Medulla oblongata (tissue), 1 donor: ENCODE results near the gene DPP6.

Experiments used
- DNase-seq: peaks from one replicate; pipeline ENCODE4 v3.0.0-alpha.2; 2015; ENCODE audit errors: extremely low spot score

Gene DPP6

DNA sequence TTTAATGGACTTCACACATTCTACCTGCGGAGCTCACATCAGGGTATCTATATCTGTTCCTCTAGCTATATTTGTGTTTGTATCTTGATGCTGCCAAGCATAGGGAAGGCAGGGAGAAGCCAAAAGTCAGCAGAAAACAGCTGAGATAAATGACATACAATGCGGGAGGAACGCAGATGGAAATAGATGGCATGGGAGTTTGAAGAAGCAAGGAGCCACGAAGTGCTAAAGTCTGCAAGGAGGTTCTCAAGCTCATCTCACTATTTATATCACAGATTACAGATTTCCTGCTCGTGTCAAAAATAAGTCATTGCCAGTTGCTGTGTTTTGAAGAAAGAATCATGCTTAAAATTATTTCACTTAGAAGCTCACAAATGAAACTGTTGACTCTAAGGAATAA lies 180.5 kb downstream of the DPP6 start:
- DNase-seq: no peak

DNA sequence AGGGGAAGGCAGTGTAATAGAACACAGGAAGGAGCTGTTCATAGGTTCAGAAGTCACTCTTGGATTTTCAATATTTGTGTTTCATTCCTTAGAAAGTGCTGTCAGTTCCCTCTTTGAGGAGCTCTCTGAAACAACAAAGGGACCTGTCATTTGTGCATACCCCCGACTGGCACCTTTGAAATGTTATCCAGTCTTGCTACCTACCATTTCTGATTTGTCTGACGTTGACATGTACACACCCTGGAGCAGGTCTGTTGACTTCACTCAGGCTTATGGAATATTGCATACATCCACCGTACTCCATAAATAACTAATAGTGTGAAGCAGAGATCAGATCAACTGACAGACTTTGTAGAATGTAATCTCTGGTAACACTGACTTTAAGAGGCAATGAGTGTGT lies 189.8 kb downstream of the DPP6 start:
- no peak for DNase-seq

DNA sequence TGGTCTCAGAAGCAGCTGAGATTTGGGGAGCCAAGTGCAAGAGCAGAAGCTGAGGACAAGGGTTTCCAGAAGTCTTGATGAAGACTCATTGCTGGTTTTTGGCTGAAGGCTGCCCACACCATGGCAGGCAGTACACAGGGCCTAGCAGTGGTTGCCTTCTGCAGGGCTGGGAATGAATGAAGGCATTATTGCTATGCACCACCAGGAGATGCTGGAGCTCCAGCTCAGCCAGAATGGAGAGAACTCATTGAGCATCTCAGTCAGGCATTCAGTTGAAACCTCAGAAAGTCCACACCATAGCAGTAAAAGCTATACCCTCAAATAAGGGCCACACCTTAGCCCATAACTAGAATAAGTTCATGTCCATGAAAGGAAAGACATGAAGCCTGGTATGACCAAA lies 190.5 kb downstream of the DPP6 start:
- no peak for DNase-seq

DNA sequence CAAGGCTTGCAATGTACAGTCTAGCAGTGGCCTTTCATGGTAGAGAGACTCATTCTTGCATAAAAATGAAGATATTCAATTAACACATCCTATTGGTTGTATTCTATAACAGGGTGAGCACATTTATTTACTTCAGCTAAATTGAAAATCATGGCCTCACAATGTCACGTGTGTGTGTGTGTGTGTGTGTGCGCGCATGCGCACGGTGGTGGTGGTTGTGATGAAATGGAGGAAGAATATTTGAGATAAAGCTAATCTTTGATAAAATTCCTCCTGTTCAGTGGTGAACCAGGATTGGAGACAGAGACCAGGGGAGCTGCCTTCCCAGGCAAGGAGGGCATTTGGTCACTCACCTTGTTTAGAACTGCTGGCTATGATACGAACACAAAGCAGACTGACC lies 199.8 kb downstream of the DPP6 start:
- DNase-seq: no peak

DNA sequence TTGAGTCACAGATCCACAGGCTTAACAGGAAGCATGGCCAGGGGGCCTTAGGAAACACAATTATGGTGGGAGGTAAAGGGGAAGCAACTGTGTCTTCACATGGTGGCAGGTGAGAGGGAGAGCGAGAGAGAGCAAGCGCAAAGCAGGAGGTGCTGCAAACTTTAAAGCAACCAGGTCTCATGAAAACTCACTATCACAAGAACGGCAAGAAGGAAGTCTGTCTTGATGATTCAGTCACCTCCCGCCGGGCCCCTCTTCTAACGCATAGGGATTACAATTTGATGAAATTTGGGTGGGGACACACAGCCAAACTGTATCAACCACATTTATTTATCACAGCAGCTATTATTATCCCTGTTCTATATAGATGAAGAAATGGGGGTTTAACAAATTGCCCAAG lies 201.6 kb downstream of the DPP6 start:
- DNase-seq: no peak

DNA sequence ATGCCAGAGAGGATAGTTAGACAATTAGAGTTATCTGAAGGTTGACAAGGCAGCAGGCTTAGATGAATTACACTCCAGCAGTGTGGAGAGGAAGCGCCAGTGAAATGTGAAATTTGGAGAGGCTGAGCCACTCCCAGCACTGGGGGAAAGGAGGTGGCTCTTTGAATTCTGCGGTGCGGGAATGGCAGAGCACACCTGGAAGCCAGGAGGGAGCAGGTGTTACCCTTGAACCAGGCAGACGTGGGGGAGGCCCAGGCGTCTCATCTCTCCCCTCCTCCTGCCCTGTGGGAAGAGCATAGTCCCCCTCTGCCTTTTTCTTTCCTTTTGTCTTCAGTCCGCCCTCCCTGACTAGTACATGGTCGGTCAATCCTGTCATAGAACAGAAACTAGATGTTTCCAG lies 203.1 kb downstream of the DPP6 start:
- no peak for DNase-seq

DNA sequence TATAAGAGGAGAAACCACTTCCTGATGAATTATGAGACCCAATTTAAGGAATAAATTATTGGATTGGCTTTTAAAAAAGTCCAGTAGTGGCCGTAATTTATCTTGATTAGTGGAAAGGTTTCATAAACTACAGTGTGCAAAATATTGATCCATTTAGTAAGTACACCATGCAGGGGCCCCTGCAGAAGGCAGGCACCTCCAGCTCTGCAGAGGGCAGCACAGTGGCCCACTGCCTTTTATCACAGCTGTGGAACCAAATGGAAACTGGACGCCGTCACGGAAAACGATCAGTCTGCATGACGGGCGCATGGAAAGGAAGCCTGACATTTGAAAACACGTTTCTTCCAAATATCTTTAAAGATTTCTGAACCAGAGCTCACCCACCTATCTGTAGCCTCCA lies 204.0 kb downstream of the DPP6 start:
- DNase-seq: no peak

DNA sequence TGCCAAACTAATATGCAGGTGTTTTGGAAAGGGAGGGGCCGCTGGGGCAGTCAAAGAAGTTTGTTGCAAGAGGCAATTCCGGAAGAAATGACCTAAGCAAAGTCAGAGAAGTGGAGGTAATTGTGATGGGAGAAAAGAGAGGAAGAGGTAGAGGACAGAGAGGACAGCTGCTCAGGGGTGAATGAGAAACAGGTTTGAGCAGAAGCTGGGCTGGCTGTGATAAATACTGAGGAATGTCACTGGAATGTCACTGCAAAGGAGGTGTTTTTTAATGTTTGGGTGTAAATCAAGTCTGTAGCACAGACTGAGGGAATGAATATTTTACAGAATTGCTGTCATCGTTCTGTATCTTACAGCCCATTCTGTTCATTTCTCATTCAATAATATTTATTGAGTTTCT lies 207.2 kb downstream of the DPP6 start:
- DNase-seq: no peak

DNA sequence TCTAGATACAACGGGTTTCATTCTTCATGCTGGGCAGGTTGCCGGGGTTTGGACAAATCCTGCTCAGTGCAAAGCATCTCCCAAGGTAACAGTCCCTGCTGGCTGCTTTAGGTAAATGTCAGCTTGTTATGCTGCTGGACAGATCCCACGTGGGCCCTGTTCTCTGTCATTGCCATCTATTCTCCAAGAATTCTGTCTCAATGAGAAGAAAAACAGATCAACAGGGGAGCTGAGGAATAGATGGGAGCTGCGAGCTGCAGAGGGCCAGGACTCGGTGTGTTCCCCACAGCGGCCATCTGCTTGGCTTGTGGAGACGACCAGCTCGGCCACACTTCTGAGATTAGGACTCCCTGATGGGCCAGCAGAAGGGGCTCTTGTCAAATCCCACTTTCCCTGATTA lies 235.2 kb downstream of the DPP6 start:
- peak; percentile 20 for DNase-seq

DNA sequence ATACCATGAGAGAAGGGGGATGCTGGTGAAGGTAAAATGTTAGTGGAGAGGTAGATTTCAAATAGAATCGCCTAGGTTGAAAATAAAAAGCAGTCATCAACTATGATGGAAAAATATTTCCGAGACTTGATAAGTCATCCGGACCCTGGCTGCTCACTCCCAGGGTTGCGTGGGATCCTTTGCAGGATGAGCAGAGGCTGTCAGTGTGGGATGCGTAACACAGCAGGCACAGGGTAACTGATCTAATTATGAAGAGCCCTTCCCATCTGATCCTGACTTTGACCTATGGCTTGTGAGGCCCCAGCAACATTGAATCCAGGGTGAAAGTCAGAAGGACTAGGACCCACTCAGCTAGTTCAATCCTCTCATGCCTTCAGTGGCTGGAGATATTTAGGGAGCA lies 236.9 kb downstream of the DPP6 start:
- no peak for DNase-seq

DNA sequence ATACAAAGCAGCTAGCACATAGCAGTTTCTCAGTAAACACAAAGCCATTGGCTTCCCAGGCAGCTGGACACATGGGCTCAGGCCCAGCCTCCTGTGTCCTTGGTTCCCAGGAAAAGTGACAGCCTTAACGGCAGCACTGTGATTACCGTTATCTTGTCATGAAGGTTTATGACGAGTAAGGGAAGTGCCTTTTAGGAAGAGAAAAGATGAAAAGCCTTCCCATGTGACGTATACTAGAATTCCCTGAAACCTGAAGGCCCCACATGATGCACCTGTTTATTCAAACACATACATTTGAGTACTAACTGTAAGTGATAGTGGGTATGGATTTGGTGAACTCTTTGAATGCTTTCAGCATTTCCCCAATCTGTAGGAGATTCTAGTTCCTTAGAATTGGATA lies 244.2 kb downstream of the DPP6 start:
- DNase-seq: no peak

DNA sequence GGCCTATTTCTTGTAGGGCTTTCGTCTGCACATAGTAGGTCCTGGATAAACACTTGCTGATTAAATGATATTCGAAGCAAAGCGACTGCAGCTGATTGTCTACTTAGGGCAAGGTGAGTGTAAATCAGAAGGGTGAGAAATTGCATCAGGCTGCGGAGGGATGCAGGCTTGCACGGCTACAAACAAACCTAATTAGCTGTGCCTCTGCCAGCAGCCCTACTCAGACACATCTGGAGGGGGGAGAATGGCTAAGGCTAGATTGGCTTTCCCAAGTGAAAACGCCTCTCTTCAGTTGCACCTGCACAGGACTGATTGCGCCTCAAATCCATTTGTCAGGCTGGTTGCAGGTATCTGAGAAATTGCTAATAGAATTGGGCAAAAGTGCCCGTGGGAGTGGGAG lies 247.5 kb downstream of the DPP6 start:
- DNase-seq: no peak

DNA sequence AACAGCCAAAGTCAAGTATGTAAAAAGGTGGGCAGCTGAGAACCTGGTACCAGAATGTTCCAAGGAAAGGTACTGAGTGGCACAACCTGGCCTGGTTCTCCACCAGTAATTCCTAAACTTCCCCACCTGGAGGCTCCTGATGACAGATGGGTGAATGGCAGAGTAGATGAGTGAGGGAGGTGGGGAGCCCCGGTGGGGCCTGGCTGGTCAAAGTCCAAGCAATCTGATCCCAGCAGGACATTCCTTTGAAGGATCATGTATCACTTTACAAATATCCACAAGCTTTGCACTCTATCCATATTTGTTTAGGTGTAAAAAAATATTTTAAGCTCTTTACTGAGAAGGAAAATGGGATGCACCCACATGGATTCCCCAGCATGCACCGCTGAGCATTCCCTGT lies 250.2 kb downstream of the DPP6 start:
- DNase-seq: no peak

DNA sequence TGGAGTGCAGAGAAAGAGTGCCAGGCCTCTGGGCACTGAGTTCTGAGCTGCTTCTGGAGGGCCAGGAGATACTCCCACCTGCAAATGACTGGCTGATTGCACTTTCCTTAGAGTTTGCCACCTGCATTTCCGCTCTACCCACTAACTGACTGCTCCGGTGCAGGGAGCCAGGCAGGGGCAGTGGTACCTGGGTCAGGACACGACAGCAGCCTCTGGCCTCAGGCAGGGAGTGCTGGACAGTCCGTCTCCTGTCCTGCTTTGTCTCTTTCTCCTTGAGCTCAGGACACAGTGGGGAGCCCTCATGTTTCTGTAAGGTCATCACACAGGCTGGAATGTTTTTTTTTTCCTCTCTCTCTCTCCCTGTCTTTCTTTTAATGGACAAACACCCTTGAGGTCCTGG lies 252.0 kb downstream of the DPP6 start:
- no peak for DNase-seq

DNA sequence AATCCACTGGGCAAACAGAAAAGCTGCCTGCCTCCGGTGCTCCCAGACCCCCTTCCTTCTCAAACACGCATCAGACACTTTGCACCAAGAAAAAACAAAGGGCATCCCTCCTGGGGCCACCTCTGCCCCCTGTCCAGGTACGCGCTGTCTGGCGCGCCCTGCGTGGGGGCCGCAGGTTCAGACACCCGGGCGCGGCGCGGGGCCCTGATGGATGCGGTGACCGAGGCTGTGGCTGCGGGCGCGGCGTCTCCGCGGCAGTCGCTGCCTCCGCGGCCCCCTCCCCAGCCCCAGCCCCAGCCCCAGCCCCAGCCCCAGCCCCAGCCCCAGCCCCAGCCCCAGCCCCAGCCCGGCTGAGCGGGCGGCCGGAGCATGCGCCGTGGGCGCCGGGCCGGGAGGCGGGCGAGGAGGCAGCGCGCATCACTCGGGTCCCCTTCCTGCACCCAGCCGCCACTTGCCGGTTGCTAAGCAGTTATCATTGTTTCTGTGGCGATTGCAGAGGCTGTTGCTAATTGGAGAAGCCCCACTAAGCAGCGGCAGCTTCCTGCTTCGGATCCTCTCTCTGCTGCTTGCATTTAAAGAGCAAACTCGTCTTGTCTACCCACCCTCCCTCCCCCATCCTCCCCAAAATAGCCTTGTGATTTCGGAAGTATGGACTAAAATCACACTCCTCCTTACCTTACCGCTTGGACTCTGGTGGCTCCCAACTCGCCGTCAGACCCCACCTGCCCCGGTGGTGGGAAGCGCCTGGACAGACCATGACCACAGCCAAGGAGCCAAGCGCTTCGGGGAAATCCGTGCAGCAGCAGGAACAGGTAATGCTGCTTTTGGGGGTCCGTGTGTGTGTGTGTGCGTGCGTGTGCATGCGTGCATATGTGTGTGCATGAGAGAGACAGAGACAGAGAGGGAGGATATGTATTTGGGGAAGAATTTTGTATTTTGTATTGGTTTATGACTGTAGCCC lies 252.8 kb downstream of the DPP6 start:
- peak; percentile 12 for DNase-seq

DNA sequence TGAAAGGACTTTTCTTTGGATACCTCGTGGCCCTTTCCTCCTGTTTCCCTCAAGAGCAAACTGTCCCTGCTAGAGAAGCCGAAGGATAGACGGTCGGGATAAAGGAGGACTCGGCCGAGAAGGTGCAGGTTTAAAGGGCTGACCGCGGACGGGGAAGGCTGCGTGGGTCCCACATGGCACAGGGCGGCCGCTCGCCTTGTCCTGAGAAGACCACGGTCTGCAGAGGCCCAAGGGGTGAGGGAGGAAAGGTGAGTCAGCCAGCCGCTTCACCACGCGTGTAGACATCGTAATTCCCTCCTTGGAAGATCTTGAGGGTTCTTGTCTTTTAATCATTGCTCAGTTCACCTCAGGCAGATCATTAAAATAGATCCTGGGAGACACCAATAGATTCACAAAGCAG lies 253.8 kb downstream of the DPP6 start:
- DNase-seq: no peak

DNA sequence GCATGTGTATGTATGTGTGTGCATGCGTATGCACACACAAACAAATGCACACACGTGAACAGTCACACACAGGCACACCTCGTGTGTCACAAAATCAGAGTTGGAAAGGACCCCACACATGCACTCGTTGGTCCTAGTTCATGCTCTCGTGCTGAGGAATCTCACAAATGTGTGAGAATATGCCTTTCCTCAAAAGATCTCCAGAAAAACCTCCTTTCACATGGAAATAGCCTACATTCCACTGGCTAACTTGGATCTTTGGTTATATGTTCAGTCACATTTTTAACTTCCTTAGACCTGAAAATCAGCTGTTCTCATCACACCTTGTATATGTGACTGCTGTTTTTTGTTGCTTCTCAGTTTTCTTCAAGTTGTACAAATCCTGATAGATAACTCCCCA lies 256.7 kb downstream of the DPP6 start:
- DNase-seq: no peak

DNA sequence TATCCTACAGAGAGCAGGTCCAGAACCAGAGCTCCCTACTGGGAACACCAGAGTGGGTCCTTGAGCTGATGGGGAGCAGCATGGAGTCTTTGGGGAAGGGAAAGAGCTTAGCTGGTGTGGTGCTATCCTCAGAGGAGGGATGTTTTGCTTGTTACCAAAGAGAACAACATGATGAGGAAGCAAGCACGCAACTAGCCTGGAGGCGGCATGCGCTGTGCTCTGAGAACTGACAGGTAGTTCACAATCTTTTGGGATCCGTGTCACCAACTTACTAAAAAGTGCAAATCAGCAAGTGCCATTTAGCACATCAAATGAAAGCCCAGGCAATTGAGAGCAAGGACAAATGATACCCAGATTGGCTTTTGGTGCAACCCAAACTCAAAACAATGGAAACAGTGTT lies 257.9 kb downstream of the DPP6 start:
- DNase-seq: no peak

DNA sequence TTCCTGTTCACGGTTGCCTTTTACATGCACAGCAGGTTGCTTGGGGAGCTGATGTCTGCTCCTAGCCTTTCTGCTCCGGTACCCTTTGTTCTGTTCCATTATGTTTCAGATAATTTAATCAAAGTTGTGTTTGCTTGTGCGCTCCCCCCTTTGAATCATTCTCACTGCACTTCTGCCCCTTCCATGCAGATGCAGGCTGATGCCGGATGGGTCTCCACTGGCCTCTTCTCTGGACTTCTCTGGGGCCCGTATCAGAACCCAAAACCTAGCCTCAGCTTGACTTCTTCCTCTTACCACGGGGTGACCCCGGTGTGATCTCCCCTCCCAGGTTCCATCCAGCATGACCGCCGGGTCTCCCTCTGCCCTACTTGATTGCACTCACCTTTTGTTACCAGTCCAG lies 272.0 kb downstream of the DPP6 start:
- DNase-seq: no peak

DNA sequence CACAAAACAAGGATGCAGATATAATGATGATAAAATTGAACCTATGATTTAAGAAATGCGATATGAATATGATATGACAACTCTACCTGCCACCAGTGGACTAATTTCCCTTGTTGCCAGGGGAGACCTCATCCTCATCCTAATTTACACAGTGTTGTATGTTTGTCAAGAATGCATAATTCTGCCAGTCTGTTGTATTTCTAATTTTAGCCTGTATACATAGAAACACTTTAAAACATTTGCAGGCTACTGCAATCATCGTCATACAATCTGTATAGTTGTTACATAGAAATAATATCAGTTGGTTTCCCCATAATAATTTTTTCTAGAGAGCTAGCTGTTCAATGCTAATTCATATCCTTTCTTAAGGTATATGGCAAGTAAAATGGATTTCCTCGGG lies 274.2 kb downstream of the DPP6 start:
- no peak for DNase-seq

DNA sequence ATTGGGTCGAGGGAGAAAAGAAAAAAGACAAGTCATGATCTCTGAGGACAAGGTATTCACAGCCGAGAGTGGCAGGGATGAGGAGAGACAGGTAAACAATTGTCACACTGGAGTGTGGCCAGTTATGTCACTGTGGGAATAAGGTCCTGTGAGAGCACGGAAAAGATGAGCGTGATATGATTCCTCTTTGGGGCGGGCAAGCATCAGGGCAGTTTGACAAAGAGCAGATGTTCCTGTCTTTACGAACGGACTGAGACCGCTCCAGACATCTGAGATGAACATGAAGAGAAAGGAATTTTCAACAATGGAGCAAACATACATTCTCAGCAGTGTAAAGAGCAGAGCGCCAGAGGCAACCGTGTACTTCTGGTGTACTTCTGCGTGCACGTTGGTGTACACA lies 278.1 kb downstream of the DPP6 start:
- no peak for DNase-seq

DNA sequence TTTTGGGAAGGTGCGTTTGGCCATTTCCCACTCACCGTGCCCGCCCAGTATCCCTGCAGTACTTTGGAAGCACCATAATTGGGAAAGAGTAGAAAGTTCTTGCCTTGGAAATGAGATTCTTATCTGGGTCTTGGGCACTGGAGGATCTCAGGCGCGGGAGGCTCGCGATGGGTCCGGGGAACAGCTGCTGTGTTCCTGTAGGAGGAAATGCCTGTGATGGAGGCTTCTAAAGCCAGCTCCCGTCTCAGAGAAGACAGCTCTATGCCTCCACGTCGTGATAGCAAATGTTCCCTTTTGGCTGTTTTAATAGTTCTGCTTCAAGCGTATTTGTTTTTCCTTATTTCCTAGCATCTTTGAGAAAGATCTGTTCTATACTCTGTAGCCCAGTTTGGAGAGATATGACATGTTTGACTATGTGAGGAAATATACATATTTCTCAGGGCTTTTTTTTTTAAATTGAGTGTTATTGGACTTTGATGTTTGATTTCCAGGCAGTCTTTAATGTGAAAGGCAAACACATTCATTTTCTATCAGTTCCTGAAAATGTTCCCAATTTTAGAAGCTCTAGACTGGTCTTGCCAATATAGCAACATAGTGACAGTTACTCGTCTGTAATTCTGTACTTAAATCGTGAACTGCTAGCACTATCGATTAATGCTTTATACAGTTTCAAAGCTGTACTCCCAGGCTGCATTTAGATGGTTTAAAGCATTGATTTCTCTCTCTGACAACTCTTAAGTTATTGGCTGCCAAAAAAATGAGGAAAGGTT lies 280.8 kb downstream of the DPP6 start:
- no peak for DNase-seq

DNA sequence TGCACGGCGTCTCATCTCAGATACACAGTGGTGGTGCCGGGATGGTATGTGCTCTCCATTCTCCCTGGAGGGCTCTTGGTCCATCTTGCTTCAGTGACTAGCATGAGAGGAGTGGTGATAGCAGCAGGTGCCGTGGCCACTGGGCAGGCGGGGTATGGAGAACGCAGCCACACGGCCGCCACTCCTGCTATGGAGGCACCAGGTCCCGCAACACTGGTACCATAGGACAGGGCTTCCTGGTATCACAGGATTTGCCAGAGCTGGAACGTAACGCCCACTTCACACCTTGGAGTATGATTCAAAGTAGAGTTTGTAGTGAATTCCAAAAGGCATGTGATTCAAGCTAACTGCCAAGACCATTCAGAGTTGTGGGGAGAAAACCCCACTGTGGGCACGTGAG lies 284.1 kb downstream of the DPP6 start:
- DNase-seq: no peak
